Nephron (organoid): ENCODE measurements around the gene SKP1.

ENCODE experiments used
- H3K27ac Mint-ChIP-seq, 3 experiments: 2 replicates each; pipeline ENCODE4 v1.8.0; 2020; ENCODE audit warnings: mixed read lengths in 3 of 3, mild to moderate bottlenecking in 2 of 3, moderate library complexity in 1 of 3
- H3K27me3 Mint-ChIP-seq: 2 replicates; pipeline ENCODE4 v1.8.0; 2021; ENCODE audit warnings: low read depth, mild to moderate bottlenecking, moderate library complexity, mixed read lengths
- H3K36me3 Mint-ChIP-seq: 2 replicates; pipeline ENCODE4 v1.8.0; 2020; ENCODE audit warnings: low read depth, mixed read lengths
- H3K4me1 Mint-ChIP-seq: 2 replicates; pipeline ENCODE4 v1.8.0; 2020; ENCODE audit warnings: mixed read lengths
- H3K4me3 Mint-ChIP-seq, 3 experiments: 2 replicates each; pipeline ENCODE4 v1.8.0; 2020; ENCODE audit warnings: mild to moderate bottlenecking in 3 of 3, mixed read lengths in 3 of 3, moderate library complexity in 2 of 3
- H3K9me3 Mint-ChIP-seq: 2 replicates; pipeline ENCODE4 v1.8.0; 2020; ENCODE audit warnings: mixed read lengths
- CTCF ChIP-seq, 3 experiments: fragments of 200-600 bp; sonication (generic); IDR thresholded peaks; one replicate each; pipeline ENCODE4 v1.5.0; 2021; ENCODE audit warnings: antibody characterized with exemption in 3 of 3; ENCODE audit not compliant: unreplicated experiment in 3 of 3

The SKP1 gene

GRCh38 chr5:134151723-134152122, 25.0 kb downstream of the SKP1 start:
- no peak overlapping the region for H3K27ac Mint-ChIP-seq
- TF ChIP-seq CTCF (IDR thresholded peaks at IDR 0.05; ENCODE audit: unreplicated experiment in 3 of 3), result no peak
- no peaks in the 10 kb centered on the region for H3K27me3 Mint-ChIP-seq
- H3K9me3 Mint-ChIP-seq, result no peaks in the 10 kb centered on the region
- no peak overlapping the region for H3K4me3 Mint-ChIP-seq
- H3K36me3 Mint-ChIP-seq, result peaks cover 70% of the 10 kb centered on the region
- peaks cover 5% of the 10 kb centered on the region for H3K4me1 Mint-ChIP-seq

- Mint-ChIP-seq H3K36me3 (peaks cover 58% of the 10 kb centered on the region), H3K4me3 (no peak overlapping the region), H3K4me1 (peaks cover 5% of the 10 kb centered on the region), H3K27me3 (no peaks in the 10 kb centered on the region), H3K27ac (peak overlapping the region in 1 of 3 experiments; percentile 11), H3K9me3 (no peaks in the 10 kb centered on the region)
- no peak for TF ChIP-seq CTCF (IDR thresholded peaks at IDR 0.05; ENCODE audit: unreplicated experiment in 3 of 3)
Measured at GRCh38 chr5:134149571-134150303, 27.0 kb downstream of the SKP1 start.

GRCh38 chr5:134148986-134149539, 27.7 kb downstream of the SKP1 start:
- TF ChIP-seq CTCF (IDR thresholded peaks at IDR 0.05; ENCODE audit: unreplicated experiment in 3 of 3), result no peak
- H3K27ac Mint-ChIP-seq, result peak overlapping the region in 1 of 3 experiments; percentile 49
- no peaks in the 10 kb centered on the region for H3K27me3 Mint-ChIP-seq
- no peak overlapping the region for H3K4me3 Mint-ChIP-seq
- H3K4me1 Mint-ChIP-seq, result peaks cover 5% of the 10 kb centered on the region
- no peaks in the 10 kb centered on the region for H3K9me3 Mint-ChIP-seq
- peaks cover 61% of the 10 kb centered on the region for H3K36me3 Mint-ChIP-seq

- H3K36me3 Mint-ChIP-seq, result peaks cover 54% of the 10 kb centered on the region
- no peak for TF ChIP-seq CTCF (IDR thresholded peaks at IDR 0.05; ENCODE audit: unreplicated experiment in 3 of 3)
- peak overlapping the region in 1 of 3 experiments; percentile 6 for H3K4me3 Mint-ChIP-seq
- H3K4me1 Mint-ChIP-seq, result peaks cover 5% of the 10 kb centered on the region
- H3K27me3 Mint-ChIP-seq, result no peaks in the 10 kb centered on the region
- no peaks in the 10 kb centered on the region for H3K9me3 Mint-ChIP-seq
- peak overlapping the region; percentile 48 to 87 (median 50) for H3K27ac Mint-ChIP-seq
Measured at GRCh38 chr5:134148316-134148715, 28.4 kb downstream of the SKP1 start.

- no peaks in the 10 kb centered on the region for H3K9me3 Mint-ChIP-seq
- H3K27ac Mint-ChIP-seq, result peak overlapping the region in 1 of 3 experiments; percentile 69
- no peak overlapping the region for H3K4me3 Mint-ChIP-seq
- no peak for TF ChIP-seq CTCF (IDR thresholded peaks at IDR 0.05; ENCODE audit: unreplicated experiment in 3 of 3)
- H3K27me3 Mint-ChIP-seq, result no peaks in the 10 kb centered on the region
- peaks cover 43% of the 10 kb centered on the region for H3K36me3 Mint-ChIP-seq
- H3K4me1 Mint-ChIP-seq, result peaks cover 5% of the 10 kb centered on the region
Measured at GRCh38 chr5:134146651-134147518, 29.9 kb downstream of the SKP1 start.
